Cardiac fibroblast (primary cell): ENCODE results near the gene LRP2.
"Not testable (repeated sequence)": the region's sequence is repeated elsewhere in the genome, so short reads cannot be mapped to it uniquely, and the experiment has no call there.

Experiments used
- DNase-seq, 2 donors: peaks; one replicate each; pipeline versions ENCODE4 v3.0.0 to v3.0.0-alpha.2; 2010; ENCODE audit warnings: low read depth in 2 of 2
- H3K4me3 ChIP-seq, 2 donors: replicated peaks in 1 of 2; 1 replicate in 1 of 2; 2 replicates in 1 of 2; pipeline ENCODE4 v1.5.1; 2011; ENCODE audit warnings: low read depth in 2 of 2, low read length in 2 of 2, mild to moderate bottlenecking in 2 of 2, moderate library complexity in 1 of 2
- CTCF ChIP-seq: IDR thresholded peaks from one replicate; pipeline ENCODE4 v1.5.1; 2011; ENCODE audit warnings: low read depth, mild to moderate bottlenecking, low read length, inconsistent platforms

Gene LRP2

GRCh38 chr2:169143998-169144397, 218.3 kb downstream of the LRP2 start:
- TF ChIP-seq CTCF: no peak
- DNase-seq: no peak
- H3K4me3 ChIP-seq: no peak overlapping the region

- peak; percentile 77 to 78 for DNase-seq
- H3K4me3 ChIP-seq: no peak overlapping the region
- TF ChIP-seq CTCF: peak; percentile 91
These were observed 220.5 kb downstream of the LRP2 start for GRCh38 chr2:169141713-169142352.

GRCh38 chr2:169139993-169140767, 222.2 kb downstream of the LRP2 start:
- no peak for TF ChIP-seq CTCF
- H3K4me3 ChIP-seq: no peak overlapping the region
- DNase-seq: no peak

GRCh38 chr2:169139145-169139544, 223.2 kb downstream of the LRP2 start:
- TF ChIP-seq CTCF: no peak
- no peak overlapping the region for H3K4me3 ChIP-seq
- no peak for DNase-seq

- no peak for DNase-seq
- TF ChIP-seq CTCF: no peak
- no peak overlapping the region for H3K4me3 ChIP-seq
These were observed 224.4 kb downstream of the LRP2 start for GRCh38 chr2:169137924-169138323.

- no peak for TF ChIP-seq CTCF
- H3K4me3 ChIP-seq: no peak overlapping the region
- peak in 1 of 2 donors; percentile 68 for DNase-seq
These were observed 225.3 kb downstream of the LRP2 start for GRCh38 chr2:169136885-169137534.

GRCh38 chr2:169136428-169136827, 225.9 kb downstream of the LRP2 start:
- H3K4me3 ChIP-seq, DNase-seq: not testable (repeated sequence)

GRCh38 chr2:169134272-169134671, 228.1 kb downstream of the LRP2 start:
- not testable (repeated sequence) for DNase-seq, H3K4me3 ChIP-seq
